ENCODE data around the gene CEP128.

Gene CEP128

GRCh38 chr14:80567905-80568536 lies 373.5 kb downstream of the CEP128 start:
- no peak for TF ChIP-seq CTCF (IDR thresholded peaks at IDR 0.05; ENCODE audit: low read depth, low read length, missing control alignments)
- H3K4me3 ChIP-seq (ENCODE audit: low read depth, low read length), result no peak overlapping the region
- in situ Hi-C loops (cut with HindIII; ENCODE audit: low sequenced_read_pairs), result no loop called here
- no peak for DNase-seq (ENCODE audit: low read depth)

GRCh38 chr14:80565001-80565400 lies 376.5 kb downstream of the CEP128 start:
- TF ChIP-seq CTCF (IDR thresholded peaks at IDR 0.05; ENCODE audit: low read depth, low read length, missing control alignments), result no peak
- H3K4me3 ChIP-seq (ENCODE audit: low read depth, low read length), result no peak overlapping the region
- in situ Hi-C loops (cut with HindIII; ENCODE audit: low sequenced_read_pairs), result no loop called here
- DNase-seq (ENCODE audit: low read depth), result no peak

GRCh38 chr14:80564051-80564450 lies 377.5 kb downstream of the CEP128 start:
- no peak for TF ChIP-seq CTCF (IDR thresholded peaks at IDR 0.05; ENCODE audit: low read depth, low read length, missing control alignments)
- H3K4me3 ChIP-seq (ENCODE audit: low read depth, low read length), result no peak overlapping the region
- DNase-seq (ENCODE audit: low read depth), result no peak
- in situ Hi-C loops (cut with HindIII; ENCODE audit: low sequenced_read_pairs), result no loop called here

- in situ Hi-C loops (cut with HindIII; ENCODE audit: low sequenced_read_pairs), result no loop called here
- no peak overlapping the region for H3K4me3 ChIP-seq (ENCODE audit: low read depth, low read length)
- no peak for DNase-seq (ENCODE audit: low read depth)
- no peak for TF ChIP-seq CTCF (IDR thresholded peaks at IDR 0.05; ENCODE audit: low read depth, low read length, missing control alignments)
Observed at GRCh38 chr14:80560800-80561657, 380.5 kb downstream of the CEP128 start.

GRCh38 chr14:80554139-80554538 lies 387.4 kb downstream of the CEP128 start:
- in situ Hi-C loops (cut with HindIII; ENCODE audit: low sequenced_read_pairs), result no loop called here
- no peak for DNase-seq (ENCODE audit: low read depth)
- no peak for TF ChIP-seq CTCF (IDR thresholded peaks at IDR 0.05; ENCODE audit: low read depth, low read length, missing control alignments)
- no peak overlapping the region for H3K4me3 ChIP-seq (ENCODE audit: low read depth, low read length)

GRCh38 chr14:80549141-80549540 lies 392.4 kb downstream of the CEP128 start:
- TF ChIP-seq CTCF (IDR thresholded peaks at IDR 0.05; ENCODE audit: low read depth, low read length, missing control alignments), result no peak

More at GRCh38 chr14:80549141-80549540, 392.4 kb downstream of the CEP128 start:
- in situ Hi-C loops (cut with HindIII; ENCODE audit: low sequenced_read_pairs), result no loop called here
- H3K4me3 ChIP-seq (ENCODE audit: low read depth, low read length), result no peak overlapping the region
- no peak for DNase-seq (ENCODE audit: low read depth)

Measured in astrocyte of the cerebellum (primary cell).